GM19468 (cell line): ENCODE data around the gene HCFC1.
A peak's percentile ranks its signal among the peaks of the same experiment; 100 is the strongest.

Source experiments
- ATAC-seq: cut with Tn5 transposase; IDR thresholded peaks from one replicate; pipeline ENCODE4 v1.9.1; 2021; ENCODE audit warnings: mild to moderate bottlenecking, moderate library complexity, moderate number of reproducible peaks; ENCODE audit not compliant: unreplicated experiment; ENCODE audit errors: extremely low read depth

The HCFC1 gene

GRCh38 chrX:153960786-153961185, 10.8 kb downstream of the HCFC1 start:
- ATAC-seq = no peak

DNA sequence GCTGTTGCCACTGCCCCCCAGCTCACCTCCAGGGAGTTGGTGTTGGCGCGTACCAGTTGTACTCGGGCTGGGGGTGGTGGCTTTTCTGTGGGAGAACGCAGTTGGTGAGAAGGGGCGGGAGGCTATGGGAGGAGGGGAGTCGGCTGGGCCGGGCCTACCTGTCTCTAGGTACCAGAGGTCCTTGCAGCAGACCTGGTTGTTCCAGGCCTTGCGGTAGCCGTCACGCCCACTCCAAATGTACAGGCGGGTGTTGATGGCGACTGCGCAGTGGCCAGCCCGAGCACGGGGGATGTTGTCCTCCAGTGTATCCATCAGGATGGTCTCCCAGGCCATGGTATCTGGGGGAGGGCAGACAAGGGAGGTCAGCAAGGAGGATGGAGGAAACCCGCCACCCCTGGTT, 11.5 kb downstream of the HCFC1 start:
- ATAC-seq = no peak

GRCh38 chrX:153959649-153960048, 12.0 kb downstream of the HCFC1 start:
- ATAC-seq = no peak

GRCh38 chrX:153958605-153959004, 13.0 kb downstream of the HCFC1 start:
- no peak for ATAC-seq

- no peak for ATAC-seq
Measured at GRCh38 chrX:153957224-153957623, 14.4 kb downstream of the HCFC1 start.

GRCh38 chrX:153956044-153956907, 15.3 kb downstream of the HCFC1 start:
- no peak for ATAC-seq

GRCh38 chrX:153955228-153955732, 16.3 kb downstream of the HCFC1 start:
- ATAC-seq = no peak

DNA sequence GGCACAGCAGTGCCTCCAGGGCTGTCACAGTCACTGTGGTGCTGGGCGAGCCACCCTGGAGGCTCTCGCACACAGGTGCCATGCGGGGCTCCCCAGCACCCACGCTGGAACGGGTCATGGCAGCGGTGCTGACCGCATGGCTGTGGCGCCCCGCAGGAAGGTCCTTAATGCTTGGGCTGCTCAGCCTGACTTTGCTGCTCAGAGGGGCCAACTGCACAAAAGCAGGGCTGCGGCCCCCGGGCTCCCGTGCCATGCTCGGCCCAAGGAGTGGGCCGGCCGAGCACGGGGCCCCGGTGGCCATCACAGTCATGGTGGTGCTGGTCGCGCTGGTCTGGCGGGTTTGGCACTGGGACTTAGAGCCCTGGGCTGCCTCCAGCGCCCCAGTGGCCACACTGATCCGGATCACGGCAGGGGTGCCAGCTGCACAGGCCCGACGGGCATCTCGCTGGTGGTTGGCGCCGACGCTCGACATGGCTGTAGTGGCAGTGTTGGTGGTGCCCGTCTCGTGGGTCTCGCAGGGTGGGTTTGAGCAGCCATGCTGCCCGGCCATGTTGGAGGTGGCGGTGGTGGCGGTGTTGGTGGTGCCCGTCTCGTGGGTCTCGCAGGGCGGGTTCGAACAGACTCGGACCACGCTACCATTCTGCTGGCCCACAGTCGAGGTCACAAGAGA, 16.9 kb downstream of the HCFC1 start:
- ATAC-seq = no peak

DNA sequence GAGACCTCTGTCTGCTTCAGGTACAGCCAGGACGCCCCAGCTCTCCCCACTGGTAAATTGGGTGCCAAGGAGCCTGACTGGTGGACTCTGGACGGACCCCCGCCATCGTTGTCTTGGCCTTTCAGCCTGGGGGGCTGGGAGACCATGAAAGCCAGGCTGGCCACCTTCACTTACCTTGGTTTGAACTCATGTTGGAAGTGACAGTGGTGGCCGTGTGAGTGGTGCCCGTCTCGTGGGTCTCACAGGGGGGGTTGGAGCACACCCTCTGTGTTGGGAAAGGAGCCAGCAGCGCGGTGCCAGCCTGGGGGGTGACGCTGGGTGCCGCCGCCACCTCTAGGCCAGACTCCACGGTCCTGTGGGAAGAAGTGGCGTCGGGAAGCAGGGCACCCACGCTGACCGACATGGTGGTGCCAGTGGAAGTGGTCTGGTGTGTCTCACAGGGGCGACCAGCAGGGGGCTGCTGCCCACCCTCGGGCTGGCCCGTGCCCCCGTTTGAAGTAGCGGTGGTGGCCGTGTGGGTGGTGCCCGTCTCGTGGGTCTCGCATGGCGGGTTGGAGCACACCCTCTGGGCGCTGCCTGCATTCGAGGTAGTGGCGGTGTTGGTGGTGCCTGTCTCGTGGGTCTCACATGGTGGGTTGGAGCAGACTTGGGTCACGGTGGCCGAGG, 17.6 kb downstream of the HCFC1 start:
- ATAC-seq = no peak

- ATAC-seq = no peak
Measured at GRCh38 chrX:153953342-153953830, 18.2 kb downstream of the HCFC1 start.

- ATAC-seq = no peak
Measured at GRCh38 chrX:153952373-153953026, 19.1 kb downstream of the HCFC1 start.

DNA sequence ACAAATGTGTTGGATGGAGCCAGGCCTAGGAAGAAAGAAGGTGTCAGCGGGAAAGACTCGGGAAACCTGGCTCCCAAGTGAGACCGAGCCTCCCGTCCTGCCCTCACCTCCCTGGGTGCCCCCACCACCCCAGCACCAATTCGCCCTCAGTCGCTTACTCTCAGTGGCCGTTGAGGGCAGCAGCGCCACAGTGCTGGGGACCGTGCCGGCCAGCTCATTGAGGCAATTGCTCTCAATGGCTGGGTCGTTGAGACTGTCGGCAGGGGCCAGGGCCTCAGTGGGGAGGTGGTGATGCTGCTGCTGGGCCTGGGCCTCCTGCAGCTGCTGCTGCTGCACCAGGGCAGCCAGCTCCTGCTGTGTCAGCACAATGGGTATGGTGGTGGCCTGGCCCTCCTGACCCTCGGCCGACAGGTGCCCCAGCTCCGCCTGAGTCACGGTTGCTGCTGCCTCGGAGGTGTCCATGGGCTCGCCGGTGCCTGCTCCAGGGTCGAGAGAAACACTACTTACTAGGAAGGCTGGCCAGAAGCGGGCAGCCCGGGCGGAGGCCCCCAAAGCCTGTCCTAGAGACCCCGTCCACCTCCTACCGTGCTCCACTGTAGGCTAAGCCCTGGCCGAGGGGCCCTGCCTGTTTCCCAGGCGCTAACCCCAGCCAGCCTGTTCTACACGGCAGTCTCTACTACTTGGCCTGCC, 19.8 kb downstream of the HCFC1 start:
- no peak for ATAC-seq

DNA sequence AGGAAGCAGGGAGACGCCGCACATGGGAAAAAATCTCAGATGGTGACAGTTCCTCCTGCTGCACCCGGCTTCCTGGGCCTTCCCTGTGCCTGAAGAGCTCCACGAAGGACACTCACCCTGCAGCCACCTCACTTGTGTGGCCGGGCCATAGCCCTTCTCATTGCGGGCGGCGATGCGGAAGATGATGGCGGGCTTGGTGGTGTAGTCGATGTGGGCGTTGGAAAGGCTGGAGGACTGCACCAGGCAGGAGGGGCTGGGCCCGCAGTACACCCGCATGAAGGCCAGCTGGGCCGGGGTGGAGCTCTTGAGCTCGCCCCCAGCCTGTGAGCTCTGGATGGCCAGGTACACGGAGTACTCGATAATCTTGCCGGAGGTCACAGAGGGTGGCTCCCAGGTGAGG, 21.5 kb downstream of the HCFC1 start:
- ATAC-seq = no peak

DNA sequence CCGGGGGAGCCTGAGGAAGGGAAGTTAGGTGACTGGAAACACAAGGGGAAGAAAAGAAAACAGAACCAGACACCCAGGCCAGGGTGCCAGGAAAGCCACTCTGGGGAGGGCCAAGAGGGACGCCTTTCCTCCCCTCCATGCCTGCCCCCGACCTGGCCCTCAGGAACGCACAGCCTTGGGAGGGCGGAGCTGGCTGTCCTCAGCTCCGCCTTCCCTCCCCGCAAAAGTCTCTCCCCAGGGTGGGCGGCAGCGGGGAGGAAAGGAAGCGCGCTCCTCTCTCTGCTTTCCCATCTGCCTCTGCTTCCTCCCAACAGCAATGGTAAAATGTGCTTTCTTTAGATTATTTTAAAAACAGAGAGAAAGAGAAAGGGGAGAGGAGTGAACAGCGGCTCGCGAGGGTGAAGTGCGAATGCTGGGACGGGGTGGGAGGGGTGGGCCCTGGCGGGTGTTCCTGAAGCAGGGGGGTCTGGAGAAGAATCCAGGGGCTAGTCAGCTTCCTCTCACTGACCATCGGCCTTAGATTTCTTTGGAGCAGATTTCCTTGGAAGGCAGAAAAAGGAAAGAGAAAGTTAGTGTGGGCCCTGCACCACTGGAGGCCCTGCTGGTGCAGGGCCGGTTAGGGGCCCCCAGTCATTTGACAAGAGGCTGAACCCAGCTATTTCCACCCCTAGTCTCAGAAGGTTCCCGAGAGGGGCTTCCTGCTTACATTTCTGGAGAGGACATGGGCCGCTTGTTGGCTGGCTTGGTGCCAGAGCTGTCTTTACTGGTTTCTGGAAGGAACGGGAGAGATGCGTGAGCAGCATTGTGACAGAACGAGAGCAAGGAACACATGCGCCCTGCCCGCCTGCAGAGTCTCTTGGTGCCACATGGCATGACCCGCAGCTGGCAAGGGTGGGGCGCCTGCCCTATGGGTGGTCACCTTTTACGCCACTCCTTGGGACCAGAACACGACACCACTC, 22.5 kb downstream of the HCFC1 start:
- no peak for ATAC-seq

GRCh38 chrX:153948002-153948466, 23.6 kb downstream of the HCFC1 start:
- ATAC-seq = no peak

DNA sequence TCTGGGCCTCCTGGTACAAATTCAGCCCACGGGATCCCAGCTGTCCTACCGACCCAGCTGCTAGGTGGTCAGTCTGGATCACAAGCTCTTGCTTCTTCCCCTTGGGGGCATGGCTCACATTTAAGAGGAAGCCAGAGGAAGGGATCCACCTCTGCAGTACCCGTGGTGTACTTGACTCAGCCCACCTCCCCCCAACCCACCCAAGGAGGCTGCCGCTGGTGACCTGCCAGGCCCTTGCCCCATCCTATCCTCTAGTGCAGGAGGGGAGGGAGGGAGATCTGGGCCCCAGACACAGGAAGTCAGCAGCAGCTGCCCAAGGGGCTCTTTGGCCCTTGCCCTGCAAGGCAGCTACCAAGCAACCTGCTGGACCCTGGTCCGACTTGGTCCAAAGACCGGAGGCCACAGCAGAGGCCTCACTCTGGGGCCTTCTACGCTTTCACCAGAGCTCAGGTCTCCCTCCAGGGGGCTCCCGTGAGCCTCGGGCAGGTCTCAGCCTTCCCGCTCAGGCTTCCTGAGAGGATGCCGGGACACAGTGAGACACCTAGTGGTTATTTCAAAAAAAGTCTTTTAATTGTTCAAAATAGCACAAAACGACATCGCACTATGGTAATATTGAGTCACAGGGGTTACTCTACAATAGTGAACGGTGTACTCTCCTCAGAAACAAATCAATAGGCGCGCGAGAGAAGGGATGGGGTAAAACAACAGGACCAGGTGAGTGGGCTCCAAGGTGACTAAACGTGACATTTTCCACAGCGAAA, 24.4 kb downstream of the HCFC1 start:
- ATAC-seq = peak; percentile 70
